ENCODE measurements around the gene GLI3. TPM values are rescaled to one million over a fixed set of nuclear protein-coding genes. Genes with fewer than 3 reads are reported as not detected.

GLI3 gene
- total and polyA plus RNA-seq, 2 donors from 2014 or later = 0.92 to 11.1 TPM

- FAIRE-seq = no peak
- H3K9ac ChIP-seq (ENCODE audit: low read length in 3 of 3) = no peak overlapping the region
These were observed 10.3 kb upstream of the GLI3 start for GRCh38 chr7:42247301-42247700.

GRCh38 chr7:42244828-42245227 is 7.8 kb upstream of the GLI3 start:
- intact Hi-C loops (cut with DNase I) = no loop called here
- Histone ChIP-seq H3K27ac (ENCODE audit: low read depth in 2 of 2, low read length in 2 of 2) (no peak overlapping the region), H3K9ac (ENCODE audit: low read length in 3 of 3) (no peak overlapping the region), H3K4me1 (ENCODE audit: control insufficient read depth in 2 of 3, insufficient read depth in 2 of 3, low read depth in 1 of 3, low read length in 3 of 3) (no peaks in the 10 kb centered on the region), H3K27me3 (ENCODE audit: control insufficient read depth, insufficient read depth, low read length) (no peaks in the 10 kb centered on the region), H3K9me3 (ENCODE audit: control insufficient read depth in 2 of 3, insufficient read depth in 1 of 3, low read length in 3 of 3) (no peaks in the 10 kb centered on the region), H3K4me3 (ENCODE audit: low read length in 3 of 3) (no peak overlapping the region), H3K36me3 (ENCODE audit: control insufficient read depth in 2 of 3, insufficient read depth in 3 of 3, low read length in 3 of 3) (no peaks in the 10 kb centered on the region)
- FAIRE-seq (no peak), DNase-seq (no peak)
- TF ChIP-seq, protein P1, sequence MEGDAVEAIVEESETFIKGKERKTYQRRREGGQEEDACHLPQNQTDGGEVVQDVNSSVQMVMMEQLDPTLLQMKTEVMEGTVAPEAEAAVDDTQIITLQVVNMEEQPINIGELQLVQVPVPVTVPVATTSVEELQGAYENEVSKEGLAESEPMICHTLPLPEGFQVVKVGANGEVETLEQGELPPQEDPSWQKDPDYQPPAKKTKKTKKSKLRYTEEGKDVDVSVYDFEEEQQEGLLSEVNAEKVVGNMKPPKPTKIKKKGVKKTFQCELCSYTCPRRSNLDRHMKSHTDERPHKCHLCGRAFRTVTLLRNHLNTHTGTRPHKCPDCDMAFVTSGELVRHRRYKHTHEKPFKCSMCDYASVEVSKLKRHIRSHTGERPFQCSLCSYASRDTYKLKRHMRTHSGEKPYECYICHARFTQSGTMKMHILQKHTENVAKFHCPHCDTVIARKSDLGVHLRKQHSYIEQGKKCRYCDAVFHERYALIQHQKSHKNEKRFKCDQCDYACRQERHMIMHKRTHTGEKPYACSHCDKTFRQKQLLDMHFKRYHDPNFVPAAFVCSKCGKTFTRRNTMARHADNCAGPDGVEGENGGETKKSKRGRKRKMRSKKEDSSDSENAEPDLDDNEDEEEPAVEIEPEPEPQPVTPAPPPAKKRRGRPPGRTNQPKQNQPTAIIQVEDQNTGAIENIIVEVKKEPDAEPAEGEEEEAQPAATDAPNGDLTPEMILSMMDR (IDR thresholded peaks at IDR 0.05; ENCODE audit: borderline replicate concordance, extremely low read depth, insufficient read depth) = no peak

More at GRCh38 chr7:42247301-42247700, 10.3 kb upstream of the GLI3 start:
- no peak overlapping the region for H3K27ac ChIP-seq (ENCODE audit: low read depth in 2 of 2, low read length in 2 of 2)
- TF ChIP-seq, protein P1 (IDR thresholded peaks at IDR 0.05; ENCODE audit: borderline replicate concordance, extremely low read depth, insufficient read depth) = no peak
- no peaks in the 10 kb centered on the region for H3K36me3 ChIP-seq (ENCODE audit: control insufficient read depth in 2 of 3, insufficient read depth in 3 of 3, low read length in 3 of 3)
- H3K4me1 ChIP-seq (ENCODE audit: control insufficient read depth in 2 of 3, insufficient read depth in 2 of 3, low read depth in 1 of 3, low read length in 3 of 3) = no peaks in the 10 kb centered on the region
- peak in 1 of 5 donors; percentile 40 for DNase-seq
- no peaks in the 10 kb centered on the region for H3K9me3 ChIP-seq (ENCODE audit: control insufficient read depth in 2 of 3, insufficient read depth in 1 of 3, low read length in 3 of 3)
- intact Hi-C loops (cut with DNase I) = no loop called here
- H3K27me3 ChIP-seq (ENCODE audit: control insufficient read depth, insufficient read depth, low read length) = no peaks in the 10 kb centered on the region
- H3K4me3 ChIP-seq (ENCODE audit: low read length in 3 of 3) = no peak overlapping the region

GRCh38 chr7:42242381-42242780 is 5.4 kb upstream of the GLI3 start:
- TF ChIP-seq, protein P1 (IDR thresholded peaks at IDR 0.05; ENCODE audit: borderline replicate concordance, extremely low read depth, insufficient read depth) = no peak
- Histone ChIP-seq H3K9ac (ENCODE audit: low read length in 3 of 3) (no peak overlapping the region), H3K9me3 (ENCODE audit: control insufficient read depth in 2 of 3, insufficient read depth in 1 of 3, low read length in 3 of 3) (no peaks in the 10 kb centered on the region), H3K27me3 (ENCODE audit: control insufficient read depth, insufficient read depth, low read length) (no peaks in the 10 kb centered on the region), H3K4me1 (ENCODE audit: control insufficient read depth in 2 of 3, insufficient read depth in 2 of 3, low read depth in 1 of 3, low read length in 3 of 3) (no peaks in the 10 kb centered on the region), H3K27ac (ENCODE audit: low read depth in 2 of 2, low read length in 2 of 2) (no peak overlapping the region), H3K36me3 (ENCODE audit: control insufficient read depth in 2 of 3, insufficient read depth in 3 of 3, low read length in 3 of 3) (no peaks in the 10 kb centered on the region), H3K4me3 (ENCODE audit: low read length in 3 of 3) (no peak overlapping the region)
- no peak for FAIRE-seq
- intact Hi-C loops (cut with DNase I) = no loop called here
- DNase-seq = no peak

- Histone ChIP-seq H3K27ac (ENCODE audit: low read depth in 2 of 2, low read length in 2 of 2) (no peak overlapping the region), H3K36me3 (ENCODE audit: control insufficient read depth in 2 of 3, insufficient read depth in 3 of 3, low read length in 3 of 3) (no peaks in the 10 kb centered on the region), H3K9me3 (ENCODE audit: control insufficient read depth in 2 of 3, insufficient read depth in 1 of 3, low read length in 3 of 3) (no peaks in the 10 kb centered on the region), H3K9ac (ENCODE audit: low read length in 3 of 3) (no peak overlapping the region), H3K4me3 (ENCODE audit: low read length in 3 of 3) (no peak overlapping the region), H3K4me1 (ENCODE audit: control insufficient read depth in 2 of 3, insufficient read depth in 2 of 3, low read depth in 1 of 3, low read length in 3 of 3) (no peaks in the 10 kb centered on the region), H3K27me3 (ENCODE audit: control insufficient read depth, insufficient read depth, low read length) (no peaks in the 10 kb centered on the region)
- intact Hi-C loops (cut with DNase I) = no loop called here
- TF ChIP-seq, protein P1 (IDR thresholded peaks at IDR 0.05; ENCODE audit: borderline replicate concordance, extremely low read depth, insufficient read depth) = no peak
- no peak for FAIRE-seq
- DNase-seq = peak in 1 of 5 donors; percentile 34
These were observed 4.4 kb upstream of the GLI3 start for GRCh38 chr7:42241424-42241823.

Measured in kidney (tissue), 14 donors.